T47D (cell line): ENCODE data around the gene IPO13.
A peak's percentile ranks its signal among the peaks of the same experiment; 100 is the strongest.

Experiments used
- DNase-seq, 2 experiments: peaks; one replicate each; pipeline versions ENCODE4 v3.0.0 to v3.0.0-alpha.2; 2011 to 2012; ENCODE audit warnings: low read depth in 1 of 2, low spot score in 1 of 2
- JUND ChIP-seq: IDR thresholded peaks from 2 replicates; pipeline ENCODE4 v1.6.1; 2012; ENCODE audit warnings: low read depth
- in situ Hi-C: cut with HindIII; loops from 2 replicates; pipeline ENCODE4 v1.10.0; 2016; ENCODE audit warnings: low sequenced_read_pairs, low pct_unique_long_range_greater_than_20kb

The IPO13 gene

DNA sequence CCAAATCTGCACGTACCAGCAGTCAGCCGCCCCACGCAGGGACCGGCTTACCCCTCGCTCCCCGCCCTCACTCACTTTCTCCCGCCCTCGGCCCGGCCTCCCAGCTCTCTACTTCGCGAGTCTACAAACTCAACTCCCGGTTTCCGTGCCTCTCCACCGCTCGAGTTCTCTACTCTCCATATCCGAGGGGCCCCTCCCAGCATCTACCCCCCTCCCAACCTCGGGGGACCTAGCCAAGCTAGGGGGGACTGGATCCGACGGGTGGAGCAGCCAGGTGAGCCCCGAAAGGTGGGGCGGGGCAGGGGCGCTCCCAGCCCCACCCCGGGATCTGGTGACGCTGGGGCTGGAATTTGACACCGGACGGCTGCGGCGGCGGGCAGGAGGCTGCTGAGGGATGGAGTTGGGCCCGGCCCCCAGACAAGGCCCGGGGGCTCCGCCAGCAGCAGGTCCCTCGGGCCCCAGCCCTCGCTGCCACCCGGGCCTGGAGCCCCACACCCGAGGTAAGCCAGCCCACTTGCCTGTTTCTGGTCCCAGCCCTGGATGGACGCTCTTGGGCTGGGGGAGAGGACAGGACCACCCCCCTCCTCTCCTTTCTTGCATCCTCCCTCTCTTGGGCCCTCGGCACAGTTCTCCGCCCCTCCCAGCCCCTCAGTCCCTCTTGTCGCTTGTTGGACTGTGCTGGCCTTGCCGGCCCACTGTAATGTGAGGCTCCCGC lies 13.2 kb upstream of the IPO13 start, which contains the start of gene ARTN:
TSS of gene ARTN (plus strand) at position 416 of the 715 bp plus-strand sequence. CDS start 1,856 bp downstream, outside the sequence.
- in situ Hi-C loops: no loop called here
- DNase-seq: peak; percentile 55 to 60
- TF ChIP-seq JUND: no peak

DNA sequence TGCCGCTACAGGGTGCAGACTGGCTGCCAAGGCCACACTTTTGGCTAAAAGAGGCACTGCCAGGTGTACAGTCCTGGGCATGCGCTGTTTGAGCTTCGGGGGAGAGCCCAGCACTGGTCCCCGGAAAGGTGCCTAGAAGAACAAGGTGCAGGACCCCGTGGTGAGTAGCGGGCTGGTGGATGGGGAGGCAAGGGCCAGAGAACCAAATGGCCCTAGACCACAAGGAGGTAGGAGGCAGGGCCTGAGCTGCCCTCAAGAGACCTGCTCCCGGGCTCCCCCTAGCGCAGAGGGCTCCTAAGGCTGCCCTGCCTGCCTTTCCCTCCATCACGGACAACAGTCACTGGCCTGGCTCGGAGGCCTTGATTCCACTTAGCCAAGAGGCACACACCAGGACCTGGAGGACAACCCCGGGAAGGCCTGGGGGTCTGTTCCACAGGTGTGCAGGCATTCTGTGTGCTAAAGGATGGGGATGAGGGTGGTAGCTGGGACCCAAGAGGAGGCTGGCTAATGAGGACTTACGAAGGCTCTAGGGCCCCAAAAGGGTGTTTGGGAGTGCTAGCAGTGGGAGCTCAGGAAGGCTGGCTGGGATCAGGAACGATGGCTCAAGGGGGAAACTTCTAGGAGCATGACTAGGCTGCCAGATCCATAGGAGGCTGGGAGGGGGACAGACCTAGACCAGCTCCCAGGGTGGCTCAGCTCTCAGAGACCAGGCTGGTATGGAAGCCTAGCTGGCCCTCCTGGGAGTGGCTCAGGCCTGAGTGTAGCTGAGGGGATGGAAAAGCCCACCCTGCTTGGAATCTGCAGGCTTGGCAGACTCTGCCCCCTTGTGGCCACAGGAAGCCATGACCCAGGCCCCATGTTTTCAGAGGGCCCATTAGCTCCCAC lies 12.4 kb upstream of the IPO13 start:
- peak; percentile 55 to 74 for DNase-seq
- in situ Hi-C loops: no loop called here
- no peak for TF ChIP-seq JUND

DNA sequence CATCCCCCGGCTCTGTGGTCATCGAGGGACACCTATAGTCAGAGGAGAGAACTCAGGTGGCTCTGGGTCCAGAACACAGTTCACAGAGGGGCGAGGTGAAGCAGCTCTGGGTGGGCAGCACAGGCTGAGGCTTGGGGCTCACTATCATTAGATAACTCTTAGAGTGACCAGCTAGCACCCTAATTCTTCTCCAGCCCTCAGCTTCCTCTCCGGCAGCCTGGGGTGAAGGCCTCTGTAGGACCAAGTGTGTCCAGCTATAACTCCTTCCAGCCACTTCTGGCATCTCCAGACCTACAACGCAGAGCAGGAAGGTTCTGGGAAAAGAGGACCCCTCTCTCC lies 11.8 kb upstream of the IPO13 start:
- in situ Hi-C loops: no loop called here
- DNase-seq: no peak

DNA sequence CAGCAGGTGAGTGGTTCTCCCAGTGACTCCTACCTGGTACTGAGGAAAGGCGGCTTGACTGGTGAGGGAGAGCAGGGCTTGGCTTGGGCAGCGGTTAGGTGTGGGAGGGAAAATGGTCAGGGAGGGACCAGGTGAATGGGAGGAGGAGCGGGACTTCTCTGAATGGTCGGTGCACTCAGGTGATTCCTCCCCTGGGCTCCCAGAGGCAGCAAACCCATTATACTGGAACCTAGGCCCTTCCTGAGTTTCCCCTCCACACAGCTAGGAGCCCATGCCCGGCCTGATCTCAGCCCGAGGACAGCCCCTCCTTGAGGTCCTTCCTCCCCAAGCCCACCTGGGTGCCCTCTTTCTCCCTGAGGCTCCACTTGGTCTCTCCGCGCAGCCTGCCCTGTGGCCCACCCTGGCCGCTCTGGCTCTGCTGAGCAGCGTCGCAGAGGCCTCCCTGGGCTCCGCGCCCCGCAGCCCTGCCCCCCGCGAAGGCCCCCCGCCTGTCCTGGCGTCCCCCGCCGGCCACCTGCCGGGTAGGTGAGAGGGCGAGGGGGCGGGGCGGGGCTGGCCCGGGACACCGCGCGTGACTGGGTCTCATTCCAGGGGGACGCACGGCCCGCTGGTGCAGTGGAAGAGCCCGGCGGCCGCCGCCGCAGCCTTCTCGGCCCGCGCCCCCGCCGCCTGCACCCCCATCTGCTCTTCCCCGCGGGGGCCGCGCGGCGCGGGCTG lies 10.9 kb upstream of the IPO13 start:
- DNase-seq: peak; percentile 92 to 95
- no peak for TF ChIP-seq JUND
- in situ Hi-C loops: no loop called here

More for the DNA sequence above, 11.8 kb upstream of the IPO13 start:
- no peak for TF ChIP-seq JUND

DNA sequence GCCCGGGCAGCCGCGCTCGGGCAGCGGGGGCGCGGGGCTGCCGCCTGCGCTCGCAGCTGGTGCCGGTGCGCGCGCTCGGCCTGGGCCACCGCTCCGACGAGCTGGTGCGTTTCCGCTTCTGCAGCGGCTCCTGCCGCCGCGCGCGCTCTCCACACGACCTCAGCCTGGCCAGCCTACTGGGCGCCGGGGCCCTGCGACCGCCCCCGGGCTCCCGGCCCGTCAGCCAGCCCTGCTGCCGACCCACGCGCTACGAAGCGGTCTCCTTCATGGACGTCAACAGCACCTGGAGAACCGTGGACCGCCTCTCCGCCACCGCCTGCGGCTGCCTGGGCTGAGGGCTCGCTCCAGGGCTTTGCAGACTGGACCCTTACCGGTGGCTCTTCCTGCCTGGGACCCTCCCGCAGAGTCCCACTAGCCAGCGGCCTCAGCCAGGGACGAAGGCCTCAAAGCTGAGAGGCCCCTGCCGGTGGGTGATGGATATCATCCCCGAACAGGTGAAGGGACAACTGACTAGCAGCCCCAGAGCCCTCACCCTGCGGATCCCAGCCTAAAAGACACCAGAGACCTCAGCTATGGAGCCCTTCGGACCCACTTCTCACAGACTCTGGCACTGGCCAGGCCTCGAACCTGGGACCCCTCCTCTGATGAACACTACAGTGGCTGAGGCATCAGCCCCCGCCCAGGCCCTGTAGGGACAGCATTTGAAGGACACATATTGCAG lies 10.2 kb upstream of the IPO13 start:
- peak; percentile 22 to 32 for DNase-seq
- no peak for TF ChIP-seq JUND
- in situ Hi-C loops: no loop called here

DNA sequence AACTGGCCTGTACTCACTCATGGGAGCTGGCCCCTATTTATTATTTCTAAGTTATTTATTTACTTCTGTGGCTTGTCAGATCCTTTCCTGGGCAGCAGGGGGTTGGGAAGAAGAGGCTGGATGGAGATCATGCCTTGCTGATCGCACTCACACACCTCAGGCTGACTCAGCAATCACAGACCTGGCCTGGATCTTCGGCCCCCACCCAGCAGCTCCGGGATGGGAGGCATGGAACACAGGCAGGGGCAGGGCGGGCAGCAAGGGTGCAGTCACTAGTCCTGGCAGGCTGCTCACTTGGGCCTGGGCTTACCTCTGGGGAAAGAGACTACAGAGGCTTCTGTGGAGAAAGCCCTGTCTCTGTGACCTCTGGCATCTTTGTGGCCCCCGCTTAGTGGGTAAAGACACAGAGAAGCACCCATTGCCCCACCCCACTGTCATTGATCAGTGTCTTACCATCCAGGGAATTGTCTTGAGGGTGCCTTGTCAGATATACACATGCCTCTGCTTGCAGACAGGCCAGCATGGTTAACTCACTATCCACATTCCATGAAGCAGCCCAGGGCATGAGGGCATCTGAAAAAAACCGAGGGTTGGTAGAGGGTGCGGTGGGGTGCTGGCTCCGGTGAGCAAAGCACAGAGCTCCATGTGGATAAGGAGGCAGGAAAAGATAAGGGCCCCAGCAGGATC lies 9.4 kb upstream of the IPO13 start:
- in situ Hi-C loops: no loop called here
- no peak for DNase-seq
- no peak for TF ChIP-seq JUND

DNA sequence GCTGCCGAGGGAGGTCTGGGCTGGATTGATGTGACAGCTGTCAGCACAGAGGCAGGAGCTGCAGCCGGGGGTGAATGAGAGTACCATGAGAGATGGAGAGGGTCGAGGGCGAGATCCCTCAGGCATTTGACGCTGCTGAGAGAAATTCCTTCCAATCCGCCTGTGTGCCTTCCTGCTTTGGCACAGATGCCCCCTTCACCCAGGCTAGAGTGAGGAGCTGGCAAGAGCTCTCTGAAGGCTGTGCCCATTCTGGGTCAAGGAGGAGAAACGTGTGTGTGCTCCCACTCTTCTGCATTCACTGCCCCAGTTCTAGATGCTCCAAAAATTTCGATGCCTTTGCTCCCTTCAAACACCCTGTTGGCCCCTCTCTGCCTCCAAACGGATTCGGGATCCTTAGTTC lies 8.4 kb upstream of the IPO13 start:
- in situ Hi-C loops: no loop called here
- no peak for TF ChIP-seq JUND
- DNase-seq: no peak

DNA sequence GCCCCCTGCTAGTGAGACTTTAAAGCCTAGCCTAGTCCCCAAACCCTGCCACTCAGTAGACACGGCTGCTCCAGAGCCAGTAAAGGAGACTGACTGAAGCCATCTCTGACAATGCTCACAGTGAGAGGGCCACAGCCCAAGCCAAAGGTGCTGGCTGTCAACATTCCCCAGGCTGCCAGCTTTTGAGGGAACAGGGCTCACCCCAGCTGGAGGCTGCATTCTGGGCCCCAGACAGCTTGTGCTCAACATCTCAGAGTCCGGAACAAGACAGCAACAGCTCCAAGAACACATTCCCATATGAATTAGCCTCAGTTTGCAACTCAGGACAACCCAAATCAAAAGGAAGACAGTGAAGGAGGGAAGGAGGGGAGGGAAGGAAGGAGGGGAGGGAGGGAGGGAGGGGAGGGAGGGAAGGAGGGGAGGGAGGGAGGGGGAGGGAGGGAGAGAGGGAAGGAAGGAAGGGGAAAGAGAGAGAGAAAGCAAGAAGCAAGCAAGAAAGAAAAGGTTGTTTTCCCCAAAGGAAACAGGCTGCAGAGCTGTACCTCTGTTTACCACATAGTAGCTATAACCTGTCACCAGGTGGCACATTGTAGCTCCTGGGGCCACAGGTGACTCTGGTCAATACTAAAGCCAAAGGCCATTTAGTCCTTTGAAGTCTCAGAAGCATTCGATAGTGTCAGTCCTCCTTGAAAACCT lies 7.7 kb upstream of the IPO13 start:
- peak in 1 of 2 experiments; percentile 18 for DNase-seq
- in situ Hi-C loops: no loop called here
- no peak for TF ChIP-seq JUND

DNA sequence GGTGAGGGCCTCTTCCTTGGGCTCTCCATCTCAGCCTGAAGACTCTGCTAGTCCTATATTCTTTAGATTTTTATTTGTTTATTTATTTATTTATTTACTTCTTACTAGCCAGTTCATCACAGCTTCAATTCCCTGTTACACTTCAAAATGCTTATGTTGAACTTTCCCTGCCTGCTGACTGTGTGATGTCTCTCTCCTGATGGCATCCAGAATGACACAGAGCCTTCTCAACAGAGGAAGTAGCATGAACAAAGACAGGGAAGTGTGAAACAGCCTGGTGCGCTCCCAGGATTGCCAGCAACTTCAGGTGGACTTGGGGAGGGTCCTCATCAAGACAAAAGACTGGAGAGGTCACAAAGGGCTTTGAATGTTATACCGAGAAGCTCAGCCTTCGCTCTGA lies 4.3 kb upstream of the IPO13 start:
- no peak for TF ChIP-seq JUND
- in situ Hi-C loops: no loop called here
- no peak for DNase-seq

DNA sequence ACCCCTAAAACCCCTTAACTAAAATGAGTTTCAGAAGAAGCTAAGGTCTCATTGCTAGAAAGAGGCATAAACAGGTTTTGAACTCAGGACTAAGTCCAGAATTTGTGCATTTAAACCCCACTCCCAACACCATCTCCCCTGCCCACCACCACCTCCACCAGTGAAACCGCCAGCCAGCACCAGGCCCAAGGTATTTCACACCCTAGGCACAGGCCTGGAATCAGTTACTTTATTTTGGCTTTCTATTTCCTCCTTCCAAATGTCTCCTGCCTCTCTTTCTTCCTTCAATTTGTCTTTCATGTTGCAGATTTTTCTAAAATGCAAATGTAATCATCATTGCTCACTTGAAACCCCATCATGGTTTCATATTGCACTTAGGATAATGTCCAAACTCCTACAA lies 1.9 kb upstream of the IPO13 start:
- no peak for TF ChIP-seq JUND
- in situ Hi-C loops: no loop called here
- DNase-seq: no peak

DNA sequence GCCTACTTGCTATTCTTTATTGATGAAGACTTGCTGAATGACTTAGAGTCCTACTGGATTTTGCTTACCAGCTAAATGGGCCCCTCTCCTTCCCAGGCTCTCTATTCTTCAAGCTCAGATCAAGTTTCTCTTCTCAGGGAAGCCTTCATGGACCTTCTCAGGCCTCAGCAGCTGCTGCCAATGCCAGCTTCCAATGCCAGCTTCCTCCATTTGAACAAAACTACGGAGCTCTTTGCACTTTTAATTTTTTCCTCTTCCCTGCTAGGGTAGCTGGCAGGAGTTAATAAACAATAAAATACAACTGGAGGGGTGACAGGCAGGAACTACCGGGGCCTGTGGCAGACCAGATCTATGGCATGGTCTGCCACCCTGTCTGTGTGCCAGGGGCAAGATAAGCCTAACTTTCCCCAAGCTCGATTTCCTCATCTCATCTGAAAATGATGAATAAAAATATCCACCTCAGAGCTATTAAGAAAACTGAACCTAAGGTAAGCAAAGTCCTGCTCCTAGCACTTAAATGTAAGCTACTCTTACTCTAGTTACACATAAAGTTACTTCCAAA lies 995 bp upstream of the IPO13 start:
- TF ChIP-seq JUND: no peak
- in situ Hi-C loops: no loop called here
- no peak for DNase-seq
